HepG2 (cell line): ENCODE results near the gene OPA3. TPM values are rescaled to one million over a fixed set of nuclear protein-coding genes. Genes with fewer than 3 reads are reported as not detected.
"Not testable (repeated sequence)": the region's sequence is repeated elsewhere in the genome, so short reads cannot be mapped to it uniquely, and the experiment has no call there.

Experiments
- ATAC-seq: fragments of 200-7000 bp; cut with Tn5 transposase; 3 replicates; pipeline ENCODE4 v1.9.1; 2020; ENCODE audit warnings: mild to moderate bottlenecking, moderate library complexity
- BruUV-seq: library from RNA; stranded (reverse); fragments of 400-500 nt; replicated peaks from 2 replicates; lab custom pipeline; 2021; lab: Mats Ljungman, UMichigan
- CTCF ChIA-PET: fragments of 300-600 bp; formaldehyde crosslinking; extraction: SDS; loops from one replicate; lab custom pipeline; 2021; ENCODE audit warnings: low total read pairs, inconsistent platforms, low intra/inter-chr PET ratio; lab: Yijun Ruan, JAX
- POLR2A ChIA-PET: fragments of 350-600 bp; sonication (Branson Sonifier 250); formaldehyde crosslinking; loops from one replicate; lab custom pipeline; 2020; ENCODE audit warnings: antibody characterized with exemption, inconsistent platforms; lab: Yijun Ruan, JAX
- DNase-seq: peaks from one replicate; pipeline ENCODE4 v3.0.0-alpha.2; 2015; ENCODE audit warnings: low spot score
- FAIRE-seq: peaks from 3 replicates; lab custom pipeline; 2011; peaks lifted over from hg19 to GRCh38; lab: Jason Lieb, UNC
- H2AFZ ChIP-seq: one replicate; pipeline ENCODE4 v1.6.1; 2011; ENCODE audit warnings: low read length, inconsistent platforms
- H3K27ac ChIP-seq: fragments of 300-600 bp; 3 replicates; pipeline ENCODE4 v1.8.0; 2011; ENCODE audit warnings: mixed run types, mild to moderate bottlenecking, mixed read lengths, low read length, inconsistent platforms; ENCODE audit not compliant: insufficient read depth; ENCODE audit errors: extremely low read length
- H3K27me3 ChIP-seq, 2 experiments: fragments of 200-600 bp in 1 of 2; 2 replicates in 1 of 2; 3 replicates in 1 of 2; pipeline versions ENCODE4 v1.6.0 to v1.8.0; 2011; ENCODE audit warnings: low read length in 2 of 2, mild to moderate bottlenecking in 2 of 2, moderate library complexity in 2 of 2, inconsistent platforms in 1 of 2; ENCODE audit not compliant: insufficient read depth in 2 of 2, control insufficient read depth in 1 of 2
- H3K36me3 ChIP-seq, 2 experiments: fragments of 200-600 bp in 1 of 2; replicated peaks in 1 of 2; 2 replicates in 1 of 2; 3 replicates in 1 of 2; pipeline versions ENCODE4 v1.5.1 to v1.8.0; 2011; ENCODE audit warnings: low read length in 2 of 2, inconsistent platforms in 1 of 2; ENCODE audit not compliant: insufficient read depth in 2 of 2, control insufficient read depth in 1 of 2
- H3K4me1 ChIP-seq: 2 replicates; pipeline ENCODE4 v1.5.1; 2012; ENCODE audit warnings: low read length, inconsistent platforms; ENCODE audit not compliant: insufficient read depth
- H3K4me2 ChIP-seq: 2 replicates; pipeline ENCODE4 v1.6.0; 2011; ENCODE audit warnings: low read depth, low read length, inconsistent platforms
- H3K4me3 ChIP-seq, 3 experiments: fragments of 200-600 bp in 1 of 3; sonication (generic), shearing (Covaris generic) in 1 of 3; replicated peaks in 1 of 3; 2 replicates each; pipeline ENCODE4 v1.5.1; 2011 to 2016; ENCODE audit warnings: low read length in 3 of 3, inconsistent platforms in 2 of 3, low read depth in 2 of 3, mild to moderate bottlenecking in 2 of 3, control low read depth in 1 of 3, mixed read lengths in 1 of 3; ENCODE audit not compliant: insufficient read depth in 1 of 3
- H3K79me2 ChIP-seq: one replicate; pipeline ENCODE4 v1.6.1; 2011; ENCODE audit warnings: low read length, inconsistent platforms; ENCODE audit not compliant: insufficient read depth
- H3K9ac ChIP-seq: 2 replicates; pipeline ENCODE4 v1.6.0; 2011; ENCODE audit warnings: mild to moderate bottlenecking, low read depth, low read length, inconsistent platforms; ENCODE audit not compliant: insufficient read depth
- H3K9me3 ChIP-seq: 2 replicates; pipeline ENCODE4 v1.5.1; 2012; ENCODE audit warnings: mild to moderate bottlenecking, low read length
- H4K20me1 ChIP-seq: 2 replicates; pipeline ENCODE4 v1.6.0; 2011; ENCODE audit warnings: inconsistent platforms, mild to moderate bottlenecking, low read length, moderate library complexity; ENCODE audit not compliant: insufficient read depth
- BHLHE40 ChIP-seq: IDR thresholded peaks from 2 replicates; pipeline ENCODE4 v1.6.1; 2011; ENCODE audit warnings: low read length, improper control_type of control experiment
- KLF11 ChIP-seq: IDR thresholded peaks from 2 replicates; pipeline ENCODE4 v1.6.1; 2016; ENCODE audit warnings: missing compliant biosample characterization
- NFRKB ChIP-seq: fragments of 450-650 bp; IDR thresholded peaks from 2 replicates; pipeline ENCODE4 v1.6.1; 2017
- PAF1 ChIP-seq: IDR thresholded peaks from 2 replicates; pipeline ENCODE4 v1.6.1; 2016; ENCODE audit warnings: missing genetic modification reagents, missing compliant biosample characterization
- ZNF543 ChIP-seq: sonication (generic); formaldehyde crosslinking; IDR thresholded peaks from 2 replicates; pipeline ENCODE4 v1.4.0; 2020; ENCODE audit warnings: mild to moderate bottlenecking, missing genetic modification reagents
- WGBS: methylation state at CpG from one replicate; pipeline ENCODE4 v1.1.6; 2017; ENCODE audit warnings: low lambda C conversion rate; 5-methylcytosine and 5-hydroxymethylcytosine counted together
- in situ Hi-C: cut with HindIII; loops from 2 replicates; pipeline ENCODE4 v1.10.0; 2017; ENCODE audit warnings: low pct_unique_long_range_greater_than_20kb; ENCODE audit not compliant: extremely low pct_ligation_motif_present
- intact Hi-C: fragments of 100-400 bp; cut with micrococcal nuclease; formaldehyde crosslinking; loops from one replicate; pipeline ENCODE4 v1.10.0; 2022; ENCODE audit not compliant: unreplicated experiment
- polyA plus RNA-seq, 8 experiments: library from polyadenylated mRNA; depleted of rRNA in 3 of 8; stranded (reverse) in 7 of 8; unstranded in 1 of 8; fragments of >200 nt; fragmentation: Illumina TruSeq in 4 of 8; extraction: Trizol in 4 of 8; gene quantifications; 2 replicates each; pipeline versions ENCODE4 v1.2.1 to v1.2.3, GENCODE V29; 2011 to 2016; ENCODE audit warnings: low read depth in 4 of 8, missing spikeins in 1 of 8, mixed read lengths in 1 of 8; ENCODE audit not compliant: insufficient read depth in 1 of 8
- total RNA-seq, 5 experiments: library from RNA; depleted of rRNA; stranded (reverse); fragments of >200 nt; fragmentation: Illumina TruSeq; extraction: Trizol; gene quantifications; 2 replicates each; pipeline ENCODE4 v1.2.3, GENCODE V29; 2016; ENCODE audit warnings: low read depth in 1 of 5
- TF ChIP-seq, protein P1 (sequence below): fragments of 450-650 bp; IDR thresholded peaks from 2 replicates; pipeline ENCODE4 v1.6.1; 2016
- TF ChIP-seq, protein P2 (sequence below): IDR thresholded peaks from 2 replicates; pipeline ENCODE4 v1.6.1; 2016; ENCODE audit warnings: missing compliant biosample characterization, missing genetic modification reagents, borderline replicate concordance

OPA3 gene
- total and polyA plus RNA-seq, 2 of the 13 experiments (the other 11 are each of a cell fraction or from before 2014, with no cell fraction given), result 8.3 to 17.7 TPM

DNA sequence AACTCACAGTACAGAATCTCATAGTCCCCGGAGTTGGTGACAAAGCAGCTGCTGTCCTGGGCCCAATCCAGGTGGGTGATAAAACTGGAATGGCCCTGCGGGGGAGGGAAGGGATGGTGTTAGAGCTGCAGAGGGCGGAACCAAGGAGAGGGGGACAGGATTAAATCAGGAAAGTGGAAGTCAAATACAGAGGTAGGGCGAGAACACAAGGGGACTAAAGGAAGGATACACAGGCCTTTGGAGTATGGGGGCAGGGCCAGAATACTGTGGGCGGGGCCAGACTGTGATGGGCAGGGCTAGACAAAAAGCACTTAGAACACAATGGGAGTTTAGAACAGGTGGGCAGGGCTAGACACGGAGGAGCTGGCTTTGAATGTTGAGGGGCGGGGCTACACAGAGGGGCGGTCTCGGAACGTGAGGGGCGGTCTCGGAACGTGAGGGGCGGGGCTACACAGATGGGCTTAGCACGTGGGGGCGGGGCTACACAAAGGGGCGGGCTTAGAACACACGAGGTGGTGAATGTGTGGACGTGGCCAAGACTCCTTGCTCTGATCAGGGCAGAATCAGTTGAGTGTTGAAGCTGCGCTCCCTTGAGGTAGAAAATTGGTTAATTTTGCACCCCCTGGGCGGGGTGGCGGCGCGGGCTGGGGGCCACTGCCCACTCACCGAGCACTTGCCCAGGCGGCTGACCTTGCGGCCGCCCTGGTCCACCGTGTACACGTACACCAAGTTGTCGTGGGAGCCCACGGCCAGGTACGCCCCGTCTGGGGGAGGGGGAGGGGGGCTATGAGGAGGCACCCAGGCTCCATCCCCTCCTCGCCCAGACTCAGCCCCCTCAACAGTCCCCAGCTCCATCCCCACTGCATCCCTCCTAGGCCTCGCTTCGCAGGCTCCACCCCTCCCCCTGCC is 31.4 kb upstream of the OPA3 start:
- DNase-seq (peak; percentile 62), ATAC-seq (peak; percentile 81), FAIRE-seq (no peak)
- Histone ChIP-seq H3K9me3 (no peaks in the 10 kb centered on the region), H3K36me3 (peaks cover 5 to 8% of the 10 kb centered on the region in 2 experiments; a peak in 2 of 5 replicates), H3K4me1 (0 out of 2 replicates have a peak, but pooled peaks cover 8% of the 10 kb centered on the region), H3K4me3 (no peak overlapping the region), H3K79me2 (no peaks in the 10 kb centered on the region), H4K20me1 (no peaks in the 10 kb centered on the region), H3K4me2 (no peak overlapping the region), H3K27ac (no peak overlapping the region), H2AFZ (no peak overlapping the region), H3K9ac (no peak overlapping the region), H3K27me3 (no peaks in the 10 kb centered on the region)
- POLR2A ChIA-PET, result interaction anchor here (4.6 kb wide), 1 partner anchor 26 kb away, joined by 18 read pairs; no protein-coding TSS in a partner anchor
- intact Hi-C loops, result no loop called here
- TF ChIP-seq PAF1 (no peak), ZNF543 (CRISPR knock-in tag) (no peak), BHLHE40 (peak; percentile 79), NFRKB (no peak), KLF11 (CRISPR knock-in tag) (no peak)
- TF ChIP-seq, protein P1, sequence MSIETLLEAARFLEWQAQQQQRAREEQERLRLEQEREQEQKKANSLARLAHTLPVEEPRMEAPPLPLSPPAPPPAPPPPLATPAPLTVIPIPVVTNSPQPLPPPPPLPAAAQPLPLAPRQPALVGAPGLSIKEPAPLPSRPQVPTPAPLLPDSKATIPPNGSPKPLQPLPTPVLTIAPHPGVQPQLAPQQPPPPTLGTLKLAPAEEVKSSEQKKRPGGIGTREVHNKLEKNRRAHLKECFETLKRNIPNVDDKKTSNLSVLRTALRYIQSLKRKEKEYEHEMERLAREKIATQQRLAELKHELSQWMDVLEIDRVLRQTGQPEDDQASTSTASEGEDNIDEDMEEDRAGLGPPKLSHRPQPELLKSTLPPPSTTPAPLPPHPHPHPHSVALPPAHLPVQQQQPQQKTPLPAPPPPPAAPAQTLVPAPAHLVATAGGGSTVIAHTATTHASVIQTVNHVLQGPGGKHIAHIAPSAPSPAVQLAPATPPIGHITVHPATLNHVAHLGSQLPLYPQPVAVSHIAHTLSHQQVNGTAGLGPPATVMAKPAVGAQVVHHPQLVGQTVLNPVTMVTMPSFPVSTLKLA, result 0 out of 2 replicates have a peak, but pooled peaks have one; percentile 7
- TF ChIP-seq, protein P2, sequence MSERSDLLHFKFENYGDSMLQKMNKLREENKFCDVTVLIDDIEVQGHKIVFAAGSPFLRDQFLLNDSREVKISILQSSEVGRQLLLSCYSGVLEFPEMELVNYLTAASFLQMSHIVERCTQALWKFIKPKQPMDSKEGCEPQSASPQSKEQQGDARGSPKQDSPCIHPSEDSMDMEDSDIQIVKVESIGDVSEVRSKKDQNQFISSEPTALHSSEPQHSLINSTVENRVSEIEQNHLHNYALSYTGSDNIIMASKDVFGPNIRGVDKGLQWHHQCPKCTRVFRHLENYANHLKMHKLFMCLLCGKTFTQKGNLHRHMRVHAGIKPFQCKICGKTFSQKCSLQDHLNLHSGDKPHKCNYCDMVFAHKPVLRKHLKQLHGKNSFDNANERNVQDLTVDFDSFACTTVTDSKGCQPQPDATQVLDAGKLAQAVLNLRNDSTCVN (CRISPR knock-in tag), result no peak
- in situ Hi-C loops, result no loop called here
- CTCF ChIA-PET, result no interaction called here
- no TSS peak for BruUV-seq
- 78% methylated on average over 27 of the region's 37 CpGs for WGBS

DNA sequence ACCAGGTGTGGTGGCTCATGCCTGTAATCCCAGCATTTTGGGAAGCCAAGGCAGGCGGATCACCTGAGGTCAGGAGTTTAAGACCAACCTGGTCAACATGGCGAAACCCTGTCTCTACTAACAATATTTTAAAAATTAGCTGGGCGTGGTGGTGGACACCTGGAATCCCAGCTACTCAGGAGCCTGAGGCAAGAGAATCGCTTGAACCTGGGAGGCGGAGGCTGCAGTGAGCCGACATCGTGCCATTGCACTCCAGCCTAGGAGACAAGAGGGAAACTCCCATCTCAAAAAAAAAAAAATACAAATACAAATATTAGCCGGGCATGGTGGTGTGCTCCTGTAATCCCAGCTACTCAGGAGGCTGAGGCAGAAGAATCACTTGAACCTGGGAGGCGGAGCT is 30.5 kb upstream of the OPA3 start:
- BruUV-seq, H3K4me3 ChIP-seq, H3K27ac ChIP-seq, CTCF ChIA-PET, intact Hi-C loops, H3K36me3 ChIP-seq, H4K20me1 ChIP-seq, FAIRE-seq, ATAC-seq, H3K9me3 ChIP-seq, H2AFZ ChIP-seq, H3K79me2 ChIP-seq, DNase-seq, H3K9ac ChIP-seq, H3K4me1 ChIP-seq, H3K27me3 ChIP-seq, in situ Hi-C loops, H3K4me2 ChIP-seq: not testable (repeated sequence)
- 93% methylated on average over 8 of the region's 9 CpGs for WGBS
- POLR2A ChIA-PET, result interaction anchor here (4.6 kb wide), 1 partner anchor 27 kb away, joined by 18 read pairs; no protein-coding TSS in a partner anchor
